ENCODE measurements around the gene NAALADL2. TPM values are rescaled to one million over a fixed set of nuclear protein-coding genes. Genes with fewer than 3 reads are reported as not detected.

NAALADL2 gene
- total RNA-seq, 1 donor from 2014 or later, result 11.5 TPM

DNA sequence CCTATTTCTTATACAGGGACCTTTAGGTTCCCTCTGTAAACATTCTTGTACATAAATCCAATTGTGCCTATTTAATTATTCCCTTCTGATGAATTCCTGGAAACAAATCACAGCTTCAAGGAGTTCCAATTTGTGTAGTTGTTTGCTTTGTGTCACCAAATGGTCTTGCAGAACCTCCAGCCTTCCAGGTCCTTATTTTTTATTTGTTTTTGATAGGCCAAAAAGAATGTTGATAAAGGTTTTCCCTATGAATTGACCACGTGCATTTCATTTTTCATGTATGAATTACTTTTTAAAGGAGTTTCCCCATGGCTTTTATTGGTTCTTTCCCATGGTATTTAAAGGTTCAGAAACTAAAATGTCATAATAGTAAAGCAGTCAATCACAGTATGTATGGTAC is 243.0 kb downstream of the NAALADL2 start:
- DNase-seq (ENCODE audit: low spot score), result no peak
- no peak overlapping the region for H3K9ac ChIP-seq
- no peaks in the 10 kb centered on the region for H4K20me1 ChIP-seq (ENCODE audit: low read depth)
- Mint-ChIP-seq H3K9me3 (no peaks in the 10 kb centered on the region), H3K27me3 (ENCODE audit: insufficient read depth, low read depth) (no peaks in the 10 kb centered on the region), H3K4me3 (no peak overlapping the region), H3K36me3 (no peaks in the 10 kb centered on the region), H3K27ac (no peak overlapping the region), H3K4me1 (peaks cover 2% of the 10 kb centered on the region)
- H3K9me3 ChIP-seq (ENCODE audit: low read depth), result no peaks in the 10 kb centered on the region
- no peak overlapping the region for H3K27ac ChIP-seq
- no peak overlapping the region for H3K4me3 ChIP-seq
- peaks cover 6% of the 10 kb centered on the region for H3K4me1 ChIP-seq
- no peaks in the 10 kb centered on the region for H3K79me2 ChIP-seq (ENCODE audit: low read depth)
- TF ChIP-seq, protein P1, sequence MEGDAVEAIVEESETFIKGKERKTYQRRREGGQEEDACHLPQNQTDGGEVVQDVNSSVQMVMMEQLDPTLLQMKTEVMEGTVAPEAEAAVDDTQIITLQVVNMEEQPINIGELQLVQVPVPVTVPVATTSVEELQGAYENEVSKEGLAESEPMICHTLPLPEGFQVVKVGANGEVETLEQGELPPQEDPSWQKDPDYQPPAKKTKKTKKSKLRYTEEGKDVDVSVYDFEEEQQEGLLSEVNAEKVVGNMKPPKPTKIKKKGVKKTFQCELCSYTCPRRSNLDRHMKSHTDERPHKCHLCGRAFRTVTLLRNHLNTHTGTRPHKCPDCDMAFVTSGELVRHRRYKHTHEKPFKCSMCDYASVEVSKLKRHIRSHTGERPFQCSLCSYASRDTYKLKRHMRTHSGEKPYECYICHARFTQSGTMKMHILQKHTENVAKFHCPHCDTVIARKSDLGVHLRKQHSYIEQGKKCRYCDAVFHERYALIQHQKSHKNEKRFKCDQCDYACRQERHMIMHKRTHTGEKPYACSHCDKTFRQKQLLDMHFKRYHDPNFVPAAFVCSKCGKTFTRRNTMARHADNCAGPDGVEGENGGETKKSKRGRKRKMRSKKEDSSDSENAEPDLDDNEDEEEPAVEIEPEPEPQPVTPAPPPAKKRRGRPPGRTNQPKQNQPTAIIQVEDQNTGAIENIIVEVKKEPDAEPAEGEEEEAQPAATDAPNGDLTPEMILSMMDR (IDR thresholded peaks at IDR 0.05), result no peak
- no peak for TF ChIP-seq EZH2phosphoT487 (IDR thresholded peaks at IDR 0.05)
- TF ChIP-seq EZH2 (IDR thresholded peaks at IDR 0.05), result no peak
- no peak overlapping the region for H2AFZ ChIP-seq (replicated peaks)
- no peaks in the 10 kb centered on the region for H3K36me3 ChIP-seq
- H3F3A ChIP-seq (ENCODE audit: low read depth), result no peaks in the 10 kb centered on the region
- no peak overlapping the region for H3K4me2 ChIP-seq
- no peaks in the 10 kb centered on the region for H3K27me3 ChIP-seq

DNA sequence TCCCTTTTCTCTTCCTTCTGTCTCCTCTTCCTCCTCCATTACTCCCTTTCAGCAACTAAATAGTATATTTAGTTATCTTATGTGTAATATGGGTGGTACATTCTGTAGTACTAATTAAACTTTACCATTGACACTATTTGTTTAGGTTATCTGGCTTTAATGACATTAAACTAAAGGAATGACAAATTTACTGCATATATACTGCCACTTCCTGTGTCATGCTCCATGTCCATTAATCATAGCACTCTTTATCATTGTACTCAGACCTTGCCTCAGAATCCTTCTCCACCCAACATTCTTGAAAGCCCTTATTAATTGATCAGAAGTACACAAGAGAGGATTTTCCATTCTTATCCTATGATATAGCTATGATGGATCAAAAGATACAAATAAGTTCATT is 244.2 kb downstream of the NAALADL2 start:
- H3K9me3 Mint-ChIP-seq, result no peaks in the 10 kb centered on the region
- no peak overlapping the region for H3K27ac Mint-ChIP-seq
- H3K79me2 ChIP-seq (ENCODE audit: low read depth), result no peaks in the 10 kb centered on the region

DNA sequence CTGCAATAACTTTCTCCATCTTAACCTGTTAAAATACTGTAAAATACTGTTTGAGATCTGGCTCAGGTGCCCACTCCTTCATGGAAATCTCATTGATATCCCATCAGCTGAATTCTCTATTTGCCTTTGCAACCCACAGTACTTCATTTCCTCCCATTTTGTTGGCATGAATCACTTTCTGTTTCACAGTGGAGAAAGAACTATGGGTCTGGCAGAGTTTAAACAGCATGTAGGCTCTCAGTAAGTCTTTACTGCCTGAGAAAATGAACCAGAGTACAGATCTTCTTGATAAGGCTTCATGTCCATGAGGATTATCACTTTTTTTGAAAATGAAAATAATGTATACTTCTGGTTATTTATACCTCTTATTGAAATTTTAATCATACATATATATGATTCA is 245.9 kb downstream of the NAALADL2 start:
- no peaks in the 10 kb centered on the region for H3K79me2 ChIP-seq (ENCODE audit: low read depth)
- no peak overlapping the region for H3K27ac Mint-ChIP-seq
- no peak overlapping the region for H3K4me3 ChIP-seq
- H3K36me3 Mint-ChIP-seq, result no peaks in the 10 kb centered on the region
- peaks cover 5% of the 10 kb centered on the region for H3K4me1 Mint-ChIP-seq
- H3K4me2 ChIP-seq, result no peak overlapping the region
- no peak for TF ChIP-seq EZH2phosphoT487 (IDR thresholded peaks at IDR 0.05)
- TF ChIP-seq, protein P1 (IDR thresholded peaks at IDR 0.05), result no peak
- no peak for TF ChIP-seq EZH2 (IDR thresholded peaks at IDR 0.05)
- no peaks in the 10 kb centered on the region for H3K9me3 ChIP-seq (ENCODE audit: low read depth)
- no peaks in the 10 kb centered on the region for H4K20me1 ChIP-seq (ENCODE audit: low read depth)
- no peak overlapping the region for H3K9ac ChIP-seq
- no peaks in the 10 kb centered on the region for H3K9me3 Mint-ChIP-seq
- H3K4me3 Mint-ChIP-seq, result no peak overlapping the region
- no peaks in the 10 kb centered on the region for H3F3A ChIP-seq (ENCODE audit: low read depth)
- H3K27me3 ChIP-seq, result no peaks in the 10 kb centered on the region
- H3K36me3 ChIP-seq, result no peaks in the 10 kb centered on the region
- H2AFZ ChIP-seq (replicated peaks), result no peak overlapping the region
- no peaks in the 10 kb centered on the region for H3K27me3 Mint-ChIP-seq (ENCODE audit: insufficient read depth, low read depth)
- no peak overlapping the region for H3K27ac ChIP-seq
- H3K4me1 ChIP-seq, result no peaks in the 10 kb centered on the region
- DNase-seq (ENCODE audit: low spot score), result no peak

More for the DNA sequence above, 244.2 kb downstream of the NAALADL2 start:
- Mint-ChIP-seq H3K4me3 (no peak overlapping the region), H3K27me3 (ENCODE audit: insufficient read depth, low read depth) (no peaks in the 10 kb centered on the region), H3K36me3 (no peaks in the 10 kb centered on the region), H3K4me1 (peaks cover 5% of the 10 kb centered on the region)
- H3K9me3 ChIP-seq (ENCODE audit: low read depth), result no peaks in the 10 kb centered on the region
- H3F3A ChIP-seq (ENCODE audit: low read depth), result no peaks in the 10 kb centered on the region
- DNase-seq (ENCODE audit: low spot score), result no peak
- no peaks in the 10 kb centered on the region for H4K20me1 ChIP-seq (ENCODE audit: low read depth)
- peaks cover under 1% of the 10 kb centered on the region for H3K4me1 ChIP-seq
- no peak overlapping the region for H2AFZ ChIP-seq (replicated peaks)
- H3K4me2 ChIP-seq, result no peak overlapping the region
- H3K4me3 ChIP-seq, result no peak overlapping the region
- H3K27me3 ChIP-seq, result no peaks in the 10 kb centered on the region
- no peaks in the 10 kb centered on the region for H3K36me3 ChIP-seq
- no peak overlapping the region for H3K27ac ChIP-seq
- TF ChIP-seq EZH2 (IDR thresholded peaks at IDR 0.05) (no peak), EZH2phosphoT487 (IDR thresholded peaks at IDR 0.05) (no peak)
- TF ChIP-seq, protein P1 (IDR thresholded peaks at IDR 0.05), result no peak
- no peak overlapping the region for H3K9ac ChIP-seq

Data from neural progenitor cell (in vitro differentiated cells).